Trophoblast cell (in vitro differentiated cells and primary cell): ENCODE results near the gene TLE7.

Experiments
- DNase-seq, 2 donors: peaks; one replicate each; pipeline ENCODE4 v3.0.0-alpha.2; 2016
- H2AFZ ChIP-seq: 2 replicates; pipeline ENCODE4 v1.6.1; 2013; ENCODE audit warnings: low read length, moderate library complexity, mild to moderate bottlenecking; ENCODE audit not compliant: insufficient read depth, poor library complexity
- H2AK5ac ChIP-seq: 2 replicates; pipeline ENCODE4 v1.6.1; 2013; ENCODE audit warnings: mild to moderate bottlenecking, low read length
- H2BK120ac ChIP-seq: 2 replicates; pipeline ENCODE4 v1.6.1; 2013; ENCODE audit warnings: low read length, mild to moderate bottlenecking, moderate library complexity; ENCODE audit not compliant: insufficient read depth, poor library complexity
- H2BK12ac ChIP-seq: 2 replicates; pipeline ENCODE4 v1.6.1; 2013; ENCODE audit warnings: mild to moderate bottlenecking, low read length, moderate library complexity
- H2BK5ac ChIP-seq: 2 replicates; pipeline ENCODE4 v1.6.1; 2013; ENCODE audit warnings: low read length, low read depth, moderate library complexity, mild to moderate bottlenecking; ENCODE audit not compliant: poor library complexity
- H3K14ac ChIP-seq: 2 replicates; pipeline ENCODE4 v1.6.1; 2013; ENCODE audit warnings: mild to moderate bottlenecking, low read length
- H3K18ac ChIP-seq: 2 replicates; pipeline ENCODE4 v1.6.1; 2013; ENCODE audit warnings: mild to moderate bottlenecking, low read length
- H3K23ac ChIP-seq: 2 replicates; pipeline ENCODE4 v1.6.1; 2013; ENCODE audit warnings: low read length
- H3K27ac ChIP-seq: 2 replicates; pipeline ENCODE4 v1.5.1; 2013; ENCODE audit warnings: low read depth, mild to moderate bottlenecking, inconsistent platforms, low read length, moderate library complexity
- H3K27me3 ChIP-seq: 2 replicates; pipeline ENCODE4 v1.6.1; 2013; ENCODE audit warnings: inconsistent platforms, mild to moderate bottlenecking, low read length, moderate library complexity; ENCODE audit not compliant: insufficient read depth
- H3K36me3 ChIP-seq, 2 experiments: 1 replicate in 1 of 2; 2 replicates in 1 of 2; pipeline ENCODE4 v1.6.1; 2013; ENCODE audit warnings: low read length in 2 of 2, mild to moderate bottlenecking in 2 of 2, moderate library complexity in 1 of 2; ENCODE audit not compliant: insufficient read depth in 2 of 2, control insufficient read depth in 1 of 2
- H3K4ac ChIP-seq: 2 replicates; pipeline ENCODE4 v1.6.1; 2013; ENCODE audit warnings: low read depth, mild to moderate bottlenecking, low read length, moderate library complexity
- H3K4me1 ChIP-seq, 2 experiments: 1 replicate in 1 of 2; 2 replicates in 1 of 2; pipeline ENCODE4 v1.6.1; 2013; ENCODE audit warnings: low read length in 2 of 2, mild to moderate bottlenecking in 2 of 2, moderate library complexity in 1 of 2; ENCODE audit not compliant: insufficient read depth in 2 of 2, control insufficient read depth in 1 of 2
- H3K4me2 ChIP-seq: 2 replicates; pipeline ENCODE4 v1.6.1; 2013; ENCODE audit warnings: inconsistent platforms, mild to moderate bottlenecking, low read length, moderate library complexity
- H3K4me3 ChIP-seq: 2 replicates; pipeline ENCODE4 v1.5.1; 2013; ENCODE audit warnings: mild to moderate bottlenecking, low read depth, low read length, inconsistent platforms
- H3K79me1 ChIP-seq: one replicate; pipeline ENCODE4 v1.6.1; 2013; ENCODE audit warnings: low read length
- H3K79me2 ChIP-seq: 2 replicates; pipeline ENCODE4 v1.6.1; 2013; ENCODE audit warnings: low read length, mild to moderate bottlenecking; ENCODE audit not compliant: control insufficient read depth, insufficient read depth, poor library complexity
- H3K9ac ChIP-seq: 2 replicates; pipeline ENCODE4 v1.6.1; 2013; ENCODE audit warnings: mild to moderate bottlenecking, low read length
- H3K9me3 ChIP-seq: 2 replicates; pipeline ENCODE4 v1.6.1; 2013; ENCODE audit warnings: low read depth, mild to moderate bottlenecking, control low read depth, inconsistent platforms, low read length; ENCODE audit not compliant: insufficient read depth
- H4K12ac ChIP-seq: 2 replicates; pipeline ENCODE4 v1.6.1; 2013; ENCODE audit warnings: low read depth, mild to moderate bottlenecking, low read length, moderate library complexity
- H4K8ac ChIP-seq: 2 replicates; pipeline ENCODE4 v1.6.1; 2013; ENCODE audit warnings: low read depth, mild to moderate bottlenecking, low read length, moderate library complexity
- H4K91ac ChIP-seq: one replicate; pipeline ENCODE4 v1.6.1; 2013; ENCODE audit warnings: low read depth, mild to moderate bottlenecking, low read length, moderate library complexity
- WGBS: extraction: QIAGEN DNeasy Blood & Tissue Kit; methylation state at CpG from one replicate; pipeline ENCODE4 v1.1.7; 2013; ENCODE audit warnings: missing lambda C conversion rate; ENCODE audit not compliant: insufficient read length, insufficient coverage; ENCODE audit errors: extremely low coverage; 5-methylcytosine and 5-hydroxymethylcytosine counted together

TLE7 gene

GRCh38 chr16:71460941-71461340 lies 19.1 kb upstream of the TLE7 start:
- no peak overlapping the region for H2AK5ac ChIP-seq
- no peak overlapping the region for H3K9ac ChIP-seq
- peaks cover 5% of the 10 kb centered on the region for H3K79me2 ChIP-seq
- H3K9me3 ChIP-seq, result peaks cover 5% of the 10 kb centered on the region
- no peak overlapping the region for H3K4me2 ChIP-seq
- H3K27ac ChIP-seq, result no peak overlapping the region
- no peak for DNase-seq
- H3K79me1 ChIP-seq, result peaks cover 3% of the 10 kb centered on the region
- no peak overlapping the region for H4K8ac ChIP-seq
- WGBS, result no CpG with 5 or more reads among the region's 1 CpG
- no peak overlapping the region for H2BK120ac ChIP-seq
- H3K23ac ChIP-seq, result no peak overlapping the region
- no peak overlapping the region for H3K4ac ChIP-seq
- H3K27me3 ChIP-seq, result no peaks in the 10 kb centered on the region
- H3K4me3 ChIP-seq, result no peak overlapping the region
- H4K91ac ChIP-seq, result no peak overlapping the region
- H3K36me3 ChIP-seq, result peaks cover 5% of the 10 kb centered on the region in 2 experiments
- no peak overlapping the region for H4K12ac ChIP-seq
- H3K14ac ChIP-seq, result no peak overlapping the region
- no peak overlapping the region for H3K18ac ChIP-seq
- H2AFZ ChIP-seq, result no peak overlapping the region
- H2BK12ac ChIP-seq, result no peak overlapping the region
- peaks cover 0 to 4% of the 10 kb centered on the region in 2 experiments for H3K4me1 ChIP-seq
- H2BK5ac ChIP-seq, result no peak overlapping the region

- Histone ChIP-seq H3K4ac (no peak overlapping the region), H3K14ac (no peak overlapping the region), H3K9me3 (peaks cover 5% of the 10 kb centered on the region), H4K8ac (no peak overlapping the region), H3K4me3 (no peak overlapping the region), H4K12ac (no peak overlapping the region), H2BK120ac (no peak overlapping the region), H4K91ac (no peak overlapping the region), H2AK5ac (no peak overlapping the region), H2AFZ (no peak overlapping the region), H3K27me3 (no peaks in the 10 kb centered on the region), H3K36me3 (peaks cover 5 to 11% of the 10 kb centered on the region in 2 experiments), H3K18ac (no peak overlapping the region), H3K23ac (no peak overlapping the region), H3K79me2 (peaks cover 5% of the 10 kb centered on the region), H3K9ac (no peak overlapping the region), H2BK5ac (no peak overlapping the region), H3K4me2 (no peak overlapping the region), H3K79me1 (peaks cover 3% of the 10 kb centered on the region), H3K27ac (no peak overlapping the region), H3K4me1 (peaks cover 0 to 4% of the 10 kb centered on the region in 2 experiments), H2BK12ac (no peak overlapping the region)
- no CpG with 5 or more reads among the region's 4 CpGs for WGBS
- peak in 1 of 2 donors; percentile 78 for DNase-seq
Measured at GRCh38 chr16:71460236-71460635, 18.4 kb upstream of the TLE7 start.

GRCh38 chr16:71459510-71459909 lies 17.7 kb upstream of the TLE7 start:
- no peak overlapping the region for H4K12ac ChIP-seq
- no peak overlapping the region for H2BK120ac ChIP-seq
- no peak overlapping the region for H3K18ac ChIP-seq
- H3K79me2 ChIP-seq, result peaks cover 5% of the 10 kb centered on the region
- H3K36me3 ChIP-seq, result peaks cover 7 to 18% of the 10 kb centered on the region in 2 experiments
- no peak overlapping the region for H2AFZ ChIP-seq
- H4K8ac ChIP-seq, result no peak overlapping the region
- no peak overlapping the region for H2AK5ac ChIP-seq
- no peaks in the 10 kb centered on the region for H3K27me3 ChIP-seq
- no peak overlapping the region for H3K27ac ChIP-seq
- peaks cover 0 to 4% of the 10 kb centered on the region in 2 experiments for H3K4me1 ChIP-seq
- no peak overlapping the region for H3K4me2 ChIP-seq
- H4K91ac ChIP-seq, result no peak overlapping the region
- H2BK5ac ChIP-seq, result no peak overlapping the region
- no peak overlapping the region for H2BK12ac ChIP-seq
- H3K14ac ChIP-seq, result no peak overlapping the region
- H3K9me3 ChIP-seq, result peaks cover 5% of the 10 kb centered on the region
- H3K79me1 ChIP-seq, result peaks cover 3% of the 10 kb centered on the region
- H3K23ac ChIP-seq, result no peak overlapping the region
- H3K4me3 ChIP-seq, result no peak overlapping the region
- no peak overlapping the region for H3K4ac ChIP-seq
- H3K9ac ChIP-seq, result no peak overlapping the region
- no peak for DNase-seq

GRCh38 chr16:71456801-71457200 lies 14.9 kb upstream of the TLE7 start:
- Histone ChIP-seq H3K4me1 (peaks cover 0 to 2% of the 10 kb centered on the region in 2 experiments), H3K4ac (no peak overlapping the region), H3K27ac (no peak overlapping the region), H2AFZ (no peak overlapping the region), H3K9me3 (peaks cover 7% of the 10 kb centered on the region), H2BK12ac (no peak overlapping the region), H2AK5ac (no peak overlapping the region), H3K4me3 (peak overlapping the region; percentile 6), H2BK120ac (no peak overlapping the region), H4K91ac (no peak overlapping the region), H3K27me3 (no peaks in the 10 kb centered on the region), H3K79me2 (peaks cover 3% of the 10 kb centered on the region), H4K12ac (no peak overlapping the region), H3K23ac (no peak overlapping the region), H3K79me1 (no peaks in the 10 kb centered on the region), H2BK5ac (no peak overlapping the region), H3K36me3 (peaks cover 10 to 25% of the 10 kb centered on the region in 2 experiments), H3K4me2 (no peak overlapping the region), H3K9ac (no peak overlapping the region), H4K8ac (no peak overlapping the region), H3K18ac (no peak overlapping the region), H3K14ac (no peak overlapping the region)
- no peak for DNase-seq
- no CpG with 5 or more reads among the region's 4 CpGs for WGBS
